ENCODE measurements around the gene LITAF.
"Not testable (repeated sequence)": the region's sequence is repeated elsewhere in the genome, so short reads cannot be mapped to it uniquely, and the experiment has no call there.

Gene LITAF

DNA sequence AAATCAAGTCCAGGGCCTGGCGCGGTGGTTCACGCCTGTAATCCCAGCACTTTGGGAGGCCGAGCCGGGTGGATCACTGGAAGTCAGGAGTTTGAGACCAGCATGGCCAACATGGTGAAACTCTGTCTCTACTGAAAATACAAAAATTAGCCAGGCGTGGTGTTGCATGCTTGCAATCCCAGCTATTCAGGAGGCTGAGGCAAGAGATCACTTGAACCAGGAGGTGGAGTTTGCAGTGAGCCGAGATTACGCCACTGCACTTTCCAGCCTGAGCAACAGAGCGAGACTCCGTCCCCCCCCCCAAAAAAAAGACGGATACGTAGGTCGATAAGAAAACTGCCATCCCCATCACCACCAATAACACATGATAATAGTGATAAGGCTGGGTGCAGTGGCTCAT, 82.5 kb downstream of the LITAF start:
- not testable (repeated sequence) for H3K36me3 ChIP-seq (ENCODE audit: insufficient read depth, low read length); H3K9me3 ChIP-seq (replicated peaks; ENCODE audit: low read length); H3K4me3 ChIP-seq (ENCODE audit: low read length); H3K4me2 ChIP-seq (ENCODE audit: low read length); H3K4me1 ChIP-seq (ENCODE audit: control insufficient read depth, insufficient read depth, low read length); H3K9ac ChIP-seq (ENCODE audit: low read depth, low read length)
- peaks cover 13% of the 10 kb centered on the region for H3K27me3 ChIP-seq (ENCODE audit: control insufficient read depth, insufficient read depth, low read length)

- H3K4me1 ChIP-seq (ENCODE audit: control insufficient read depth, insufficient read depth, low read length), result peaks cover under 1% of the 10 kb centered on the region
- no peaks in the 10 kb centered on the region for H3K36me3 ChIP-seq (ENCODE audit: insufficient read depth, low read length)
- no peak overlapping the region for H3K4me3 ChIP-seq (ENCODE audit: low read length)
- H3K9ac ChIP-seq (ENCODE audit: low read depth, low read length), result no peak overlapping the region
- H3K27me3 ChIP-seq (ENCODE audit: control insufficient read depth, insufficient read depth, low read length), result peaks cover 13% of the 10 kb centered on the region
- no peak overlapping the region for H3K4me2 ChIP-seq (ENCODE audit: low read length)
- no peaks in the 10 kb centered on the region for H3K9me3 ChIP-seq (replicated peaks; ENCODE audit: low read length)
Observed at GRCh38 chr16:11503566-11503965, 83.2 kb downstream of the LITAF start.

GRCh38 chr16:11502239-11502638, 84.5 kb downstream of the LITAF start:
- H3K27me3 ChIP-seq (ENCODE audit: control insufficient read depth, insufficient read depth, low read length), result peaks cover 9% of the 10 kb centered on the region
- H3K36me3 ChIP-seq (ENCODE audit: insufficient read depth, low read length), result no peaks in the 10 kb centered on the region
- no peak overlapping the region for H3K4me2 ChIP-seq (ENCODE audit: low read length)
- H3K9ac ChIP-seq (ENCODE audit: low read depth, low read length), result no peak overlapping the region
- no peaks in the 10 kb centered on the region for H3K9me3 ChIP-seq (replicated peaks; ENCODE audit: low read length)
- H3K4me3 ChIP-seq (ENCODE audit: low read length), result no peak overlapping the region
- H3K4me1 ChIP-seq (ENCODE audit: control insufficient read depth, insufficient read depth, low read length), result peaks cover 12% of the 10 kb centered on the region

GRCh38 chr16:11501632-11502031, 85.1 kb downstream of the LITAF start:
- Histone ChIP-seq H3K36me3 (ENCODE audit: insufficient read depth, low read length) (no peaks in the 10 kb centered on the region), H3K4me2 (ENCODE audit: low read length) (no peak overlapping the region), H3K9me3 (replicated peaks; ENCODE audit: low read length) (no peaks in the 10 kb centered on the region), H3K4me1 (ENCODE audit: control insufficient read depth, insufficient read depth, low read length) (peaks cover 18% of the 10 kb centered on the region), H3K9ac (ENCODE audit: low read depth, low read length) (no peak overlapping the region), H3K4me3 (ENCODE audit: low read length) (no peak overlapping the region), H3K27me3 (ENCODE audit: control insufficient read depth, insufficient read depth, low read length) (peaks cover 9% of the 10 kb centered on the region)

DNA sequence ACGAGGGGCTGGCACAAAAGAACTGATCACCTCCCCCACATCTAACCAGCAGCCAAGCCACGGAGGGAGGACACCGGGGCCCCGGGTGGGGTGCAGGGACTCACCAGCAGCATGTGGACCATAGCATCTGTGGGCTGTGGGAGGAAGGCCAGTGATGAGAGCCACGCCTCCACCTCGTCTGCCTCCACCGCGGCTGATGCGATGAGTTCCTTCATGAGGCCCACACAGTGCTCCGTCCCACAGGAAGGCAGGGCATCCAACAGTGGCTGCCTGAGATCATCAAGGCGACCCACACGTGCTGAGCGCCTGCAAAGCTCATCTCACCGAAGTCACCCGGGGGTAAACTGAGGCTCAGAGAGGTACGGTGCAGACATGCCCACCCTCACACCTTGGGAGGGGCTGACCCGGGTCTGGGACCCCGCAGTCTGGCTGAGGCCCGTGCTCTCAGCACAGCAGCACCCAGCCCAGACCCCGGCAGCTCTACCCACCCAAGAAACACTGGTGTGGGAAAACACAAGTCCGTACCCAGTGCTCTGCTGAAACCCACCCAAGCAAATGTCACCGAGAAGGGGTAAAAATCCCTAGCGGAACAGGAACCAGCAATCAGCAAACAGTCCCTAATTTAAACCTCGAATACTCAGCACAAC, 85.9 kb downstream of the LITAF start:
- Histone ChIP-seq H3K36me3 (ENCODE audit: insufficient read depth, low read length) (no peaks in the 10 kb centered on the region), H3K9me3 (replicated peaks; ENCODE audit: low read length) (no peaks in the 10 kb centered on the region), H3K27me3 (ENCODE audit: control insufficient read depth, insufficient read depth, low read length) (peaks cover 9% of the 10 kb centered on the region), H3K4me3 (ENCODE audit: low read length) (no peak overlapping the region), H3K4me1 (ENCODE audit: control insufficient read depth, insufficient read depth, low read length) (peaks cover 25% of the 10 kb centered on the region), H3K9ac (ENCODE audit: low read depth, low read length) (no peak overlapping the region), H3K4me2 (ENCODE audit: low read length) (no peak overlapping the region)

DNA sequence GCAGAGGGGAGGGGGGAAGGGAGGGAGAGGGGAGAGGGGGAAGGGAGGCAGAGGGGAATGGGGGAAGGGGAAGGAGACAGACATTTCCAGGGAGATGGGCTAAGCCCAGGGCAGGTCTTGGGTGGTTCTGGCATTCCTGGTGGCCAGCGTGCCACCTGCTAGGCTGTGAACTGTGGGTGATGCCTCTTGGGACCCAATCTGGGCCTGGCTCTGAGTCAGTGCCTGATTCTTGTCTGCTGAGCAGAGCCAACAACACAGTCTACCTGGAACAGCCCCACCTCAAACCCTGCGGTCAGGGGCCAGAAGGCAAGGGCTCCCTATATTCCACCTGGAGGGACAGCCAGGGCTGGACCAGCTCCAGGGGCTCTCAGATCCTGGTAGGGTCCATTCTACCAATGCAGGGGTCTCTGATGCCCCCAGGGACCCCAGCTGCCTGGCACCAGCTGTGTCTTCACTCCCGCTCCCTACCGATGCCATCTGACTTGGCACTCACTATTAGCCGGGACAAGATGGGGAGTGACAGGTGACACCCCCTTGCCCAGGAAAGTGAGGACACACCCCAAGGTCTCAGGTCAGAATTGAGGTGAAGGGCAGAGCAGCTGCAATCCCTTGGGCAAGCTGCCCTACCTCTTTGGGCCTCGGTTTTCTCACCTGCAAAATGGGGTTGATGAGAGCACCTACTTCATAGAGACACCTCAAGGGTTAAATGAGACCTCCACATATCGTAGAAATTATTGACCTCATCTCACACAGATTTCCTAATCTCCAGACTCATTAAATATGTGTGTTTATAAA, 87.2 kb downstream of the LITAF start:
- Histone ChIP-seq H3K27me3 (ENCODE audit: control insufficient read depth, insufficient read depth, low read length) (peaks cover 9% of the 10 kb centered on the region), H3K9ac (ENCODE audit: low read depth, low read length) (no peak overlapping the region)

GRCh38 chr16:11498683-11499082, 88.0 kb downstream of the LITAF start:
- Histone ChIP-seq H3K9ac (ENCODE audit: low read depth, low read length) (no peak overlapping the region), H3K4me3 (ENCODE audit: low read length) (no peak overlapping the region), H3K9me3 (replicated peaks; ENCODE audit: low read length) (no peaks in the 10 kb centered on the region), H3K36me3 (ENCODE audit: insufficient read depth, low read length) (no peaks in the 10 kb centered on the region), H3K4me2 (ENCODE audit: low read length) (no peak overlapping the region), H3K27me3 (ENCODE audit: control insufficient read depth, insufficient read depth, low read length) (peaks cover 6% of the 10 kb centered on the region), H3K4me1 (ENCODE audit: control insufficient read depth, insufficient read depth, low read length) (peaks cover 34% of the 10 kb centered on the region)

More for the DNA sequence above, 87.2 kb downstream of the LITAF start:
- Histone ChIP-seq H3K4me1 (ENCODE audit: control insufficient read depth, insufficient read depth, low read length) (peaks cover 34% of the 10 kb centered on the region), H3K9me3 (replicated peaks; ENCODE audit: low read length) (no peaks in the 10 kb centered on the region), H3K36me3 (ENCODE audit: insufficient read depth, low read length) (no peaks in the 10 kb centered on the region), H3K4me3 (ENCODE audit: low read length) (no peak overlapping the region), H3K4me2 (ENCODE audit: low read length) (no peak overlapping the region)

DNA sequence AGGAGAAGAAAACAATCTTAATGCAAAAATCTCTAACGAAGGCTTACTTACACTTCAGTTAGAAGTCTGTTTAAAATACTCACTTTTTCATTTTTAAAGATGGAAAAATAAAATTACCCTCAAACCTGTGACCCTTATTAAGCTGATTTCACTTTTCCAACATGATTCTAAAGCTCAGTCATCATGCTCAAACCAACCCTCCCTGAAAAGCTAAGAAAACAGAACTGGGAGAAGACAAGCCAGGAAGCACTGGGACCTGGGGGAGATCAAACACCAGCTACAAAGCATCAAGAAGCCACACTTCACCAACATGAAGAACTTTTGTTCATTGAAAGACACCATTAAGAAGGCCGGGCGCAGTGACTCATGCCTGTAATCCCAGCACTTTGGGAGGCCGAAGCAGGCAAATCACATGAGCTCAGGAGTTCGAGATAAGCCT, 88.8 kb downstream of the LITAF start:
- no peaks in the 10 kb centered on the region for H3K9me3 ChIP-seq (replicated peaks; ENCODE audit: low read length)
- H3K4me2 ChIP-seq (ENCODE audit: low read length), result peak overlapping the region; percentile 73
- H3K4me1 ChIP-seq (ENCODE audit: control insufficient read depth, insufficient read depth, low read length), result peaks cover 34% of the 10 kb centered on the region
- H3K4me3 ChIP-seq (ENCODE audit: low read length), result no peak overlapping the region
- no peaks in the 10 kb centered on the region for H3K36me3 ChIP-seq (ENCODE audit: insufficient read depth, low read length)
- peak overlapping the region; percentile 47 for H3K9ac ChIP-seq (ENCODE audit: low read depth, low read length)
- H3K27me3 ChIP-seq (ENCODE audit: control insufficient read depth, insufficient read depth, low read length), result peaks cover 6% of the 10 kb centered on the region
